ENCODE data around the gene HTRA3. TPM values are rescaled to one million over a fixed set of nuclear protein-coding genes. Genes with fewer than 3 reads are reported as not detected.

HTRA3 gene
- total RNA-seq, 1 donor from 2014 or later = 35.2 TPM

- no peak overlapping the region for H3K27ac ChIP-seq (ENCODE audit: low read depth, low read length)
- H3K79me2 ChIP-seq (ENCODE audit: insufficient read depth, low read length) = no peaks in the 10 kb centered on the region
- no peak for DNase-seq (ENCODE audit: low read depth)
- Mint-ChIP-seq H3K4me1 (ENCODE audit: low read depth, unreplicated experiment) (peaks cover 21% of the 10 kb centered on the region), H3K27ac (ENCODE audit: unreplicated experiment) (no peak overlapping the region), H3K4me3 (ENCODE audit: unreplicated experiment) (no peak overlapping the region), H3K9me3 (ENCODE audit: unreplicated experiment) (no peaks in the 10 kb centered on the region), H3K36me3 (ENCODE audit: low read depth, unreplicated experiment) (peaks cover 4% of the 10 kb centered on the region), H3K27me3 (ENCODE audit: low read depth, unreplicated experiment) (peaks cover 18% of the 10 kb centered on the region)
- TF ChIP-seq EZH2 (IDR thresholded peaks at IDR 0.05; ENCODE audit: insufficient read depth, low read length) = no peak
- TF ChIP-seq, protein P1, sequence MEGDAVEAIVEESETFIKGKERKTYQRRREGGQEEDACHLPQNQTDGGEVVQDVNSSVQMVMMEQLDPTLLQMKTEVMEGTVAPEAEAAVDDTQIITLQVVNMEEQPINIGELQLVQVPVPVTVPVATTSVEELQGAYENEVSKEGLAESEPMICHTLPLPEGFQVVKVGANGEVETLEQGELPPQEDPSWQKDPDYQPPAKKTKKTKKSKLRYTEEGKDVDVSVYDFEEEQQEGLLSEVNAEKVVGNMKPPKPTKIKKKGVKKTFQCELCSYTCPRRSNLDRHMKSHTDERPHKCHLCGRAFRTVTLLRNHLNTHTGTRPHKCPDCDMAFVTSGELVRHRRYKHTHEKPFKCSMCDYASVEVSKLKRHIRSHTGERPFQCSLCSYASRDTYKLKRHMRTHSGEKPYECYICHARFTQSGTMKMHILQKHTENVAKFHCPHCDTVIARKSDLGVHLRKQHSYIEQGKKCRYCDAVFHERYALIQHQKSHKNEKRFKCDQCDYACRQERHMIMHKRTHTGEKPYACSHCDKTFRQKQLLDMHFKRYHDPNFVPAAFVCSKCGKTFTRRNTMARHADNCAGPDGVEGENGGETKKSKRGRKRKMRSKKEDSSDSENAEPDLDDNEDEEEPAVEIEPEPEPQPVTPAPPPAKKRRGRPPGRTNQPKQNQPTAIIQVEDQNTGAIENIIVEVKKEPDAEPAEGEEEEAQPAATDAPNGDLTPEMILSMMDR (IDR thresholded peaks at IDR 0.05; ENCODE audit: insufficient read depth, low read depth, low read length) = no peak
- H3K4me2 ChIP-seq (ENCODE audit: low read length) = no peak overlapping the region
- H4K20me1 ChIP-seq (ENCODE audit: insufficient read depth, low read length) = no peaks in the 10 kb centered on the region
- H3K9me3 ChIP-seq (ENCODE audit: insufficient read depth, low read depth, low read length) = no peaks in the 10 kb centered on the region
- FAIRE-seq = no peak
- no peak overlapping the region for H3K9ac ChIP-seq (ENCODE audit: low read length)
- peaks cover 35% of the 10 kb centered on the region for H3K4me1 ChIP-seq (ENCODE audit: insufficient read depth, low read length)
- no peak overlapping the region for H3K4me3 ChIP-seq (ENCODE audit: insufficient read depth, low read depth, low read length)
- H3K27me3 ChIP-seq (ENCODE audit: insufficient read depth, low read length) = peaks cover 19% of the 10 kb centered on the region
- H3K36me3 ChIP-seq (ENCODE audit: insufficient read depth, low read length) = no peaks in the 10 kb centered on the region
- no peak overlapping the region for H2AFZ ChIP-seq (ENCODE audit: low read depth, low read length)
Measured at GRCh38 chr4:8274066-8274652, 4.6 kb downstream of the HTRA3 start.

DNA sequence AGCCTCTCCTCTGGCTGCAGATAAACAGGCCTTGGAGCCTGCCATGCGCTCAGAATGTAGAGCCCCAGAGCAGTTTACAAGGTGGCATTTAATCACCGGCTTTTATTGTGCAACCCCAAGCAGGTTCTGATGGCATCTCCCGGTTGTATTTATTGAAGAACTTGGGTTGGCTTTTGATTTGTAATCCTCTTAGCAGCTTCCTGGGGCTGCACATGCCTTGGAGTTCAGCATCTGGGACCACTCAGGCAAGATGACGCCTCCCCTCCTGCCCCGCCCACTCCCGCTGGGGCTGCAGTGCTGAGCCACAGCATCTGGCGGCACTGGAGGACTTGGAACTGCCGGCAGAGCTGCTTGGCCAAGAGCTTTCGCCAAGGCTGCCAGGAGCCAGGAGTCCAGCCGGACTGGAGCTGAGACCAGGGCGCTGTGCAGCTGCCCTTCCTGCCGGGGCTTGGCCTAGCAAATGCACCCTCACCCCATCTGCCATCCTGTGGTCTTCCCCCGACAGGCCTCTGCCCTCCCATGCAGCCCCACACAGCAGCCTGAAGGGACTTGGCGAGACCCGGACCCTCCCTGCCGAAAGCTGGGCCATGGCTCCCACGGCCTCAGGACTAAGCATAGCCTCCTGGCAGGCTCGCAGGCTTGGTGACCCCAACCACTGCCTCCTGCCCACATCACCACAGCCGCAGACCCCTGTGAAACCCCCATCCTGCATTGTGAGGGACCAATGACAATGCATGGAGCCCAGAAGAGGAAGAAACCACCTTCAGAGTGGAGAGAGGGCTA, 5.4 kb downstream of the HTRA3 start:
- no peaks in the 10 kb centered on the region for H3K9me3 ChIP-seq (ENCODE audit: insufficient read depth, low read depth, low read length)
- Mint-ChIP-seq H3K4me3 (ENCODE audit: unreplicated experiment) (no peak overlapping the region), H3K9me3 (ENCODE audit: unreplicated experiment) (no peaks in the 10 kb centered on the region), H3K36me3 (ENCODE audit: low read depth, unreplicated experiment) (peaks cover 4% of the 10 kb centered on the region), H3K27me3 (ENCODE audit: low read depth, unreplicated experiment) (peaks cover 18% of the 10 kb centered on the region), H3K27ac (ENCODE audit: unreplicated experiment) (no peak overlapping the region), H3K4me1 (ENCODE audit: low read depth, unreplicated experiment) (peaks cover 26% of the 10 kb centered on the region)
- H3K27me3 ChIP-seq (ENCODE audit: insufficient read depth, low read length) = peaks cover 17% of the 10 kb centered on the region
- peak overlapping the region; percentile 17 for H3K4me2 ChIP-seq (ENCODE audit: low read length)
- FAIRE-seq (no peak), DNase-seq (ENCODE audit: low read depth) (peak; percentile 84)
- TF ChIP-seq EZH2 (IDR thresholded peaks at IDR 0.05; ENCODE audit: insufficient read depth, low read length) = no peak
- TF ChIP-seq, protein P1 (IDR thresholded peaks at IDR 0.05; ENCODE audit: insufficient read depth, low read depth, low read length) = no peak
- no peaks in the 10 kb centered on the region for H3K79me2 ChIP-seq (ENCODE audit: insufficient read depth, low read length)
- H3K4me3 ChIP-seq (ENCODE audit: insufficient read depth, low read depth, low read length) = no peak overlapping the region
- no peaks in the 10 kb centered on the region for H3K36me3 ChIP-seq (ENCODE audit: insufficient read depth, low read length)
- no peaks in the 10 kb centered on the region for H4K20me1 ChIP-seq (ENCODE audit: insufficient read depth, low read length)
- no peak overlapping the region for H2AFZ ChIP-seq (ENCODE audit: low read depth, low read length)
- no peak overlapping the region for H3K9ac ChIP-seq (ENCODE audit: low read length)
- H3K27ac ChIP-seq (ENCODE audit: low read depth, low read length) = no peak overlapping the region
- H3K4me1 ChIP-seq (ENCODE audit: insufficient read depth, low read length) = peaks cover 33% of the 10 kb centered on the region

DNA sequence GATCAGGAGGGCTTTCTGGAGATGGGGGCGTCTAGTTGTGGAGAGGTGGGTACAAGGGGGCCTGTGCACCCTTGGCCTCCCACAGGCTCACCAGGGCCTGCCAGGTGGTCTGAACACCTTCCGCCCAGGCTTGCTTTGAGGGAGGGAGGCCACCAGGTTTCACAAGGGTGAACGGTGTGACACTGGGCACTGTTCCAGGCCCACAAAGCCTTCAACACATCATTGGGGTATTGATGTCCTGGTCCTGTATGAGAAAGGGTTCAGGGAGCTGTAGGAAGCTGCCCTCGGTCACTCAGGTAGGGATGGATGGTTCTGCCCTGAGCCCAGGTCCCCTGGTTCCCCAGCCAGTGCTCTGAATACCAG, 6.0 kb downstream of the HTRA3 start:
- Mint-ChIP-seq H3K4me3 (ENCODE audit: unreplicated experiment) (no peak overlapping the region), H3K27me3 (ENCODE audit: low read depth, unreplicated experiment) (peaks cover 16% of the 10 kb centered on the region), H3K27ac (ENCODE audit: unreplicated experiment) (no peak overlapping the region), H3K36me3 (ENCODE audit: low read depth, unreplicated experiment) (peaks cover 4% of the 10 kb centered on the region), H3K4me1 (ENCODE audit: low read depth, unreplicated experiment) (peaks cover 26% of the 10 kb centered on the region), H3K9me3 (ENCODE audit: unreplicated experiment) (no peaks in the 10 kb centered on the region)
- H3K9me3 ChIP-seq (ENCODE audit: insufficient read depth, low read depth, low read length) = no peaks in the 10 kb centered on the region
- peaks cover 31% of the 10 kb centered on the region for H3K4me1 ChIP-seq (ENCODE audit: insufficient read depth, low read length)
- H3K36me3 ChIP-seq (ENCODE audit: insufficient read depth, low read length) = no peaks in the 10 kb centered on the region
- H2AFZ ChIP-seq (ENCODE audit: low read depth, low read length) = no peak overlapping the region
- DNase-seq (ENCODE audit: low read depth) (no peak), FAIRE-seq (no peak)
- H3K4me3 ChIP-seq (ENCODE audit: insufficient read depth, low read depth, low read length) = no peak overlapping the region
- no peaks in the 10 kb centered on the region for H3K79me2 ChIP-seq (ENCODE audit: insufficient read depth, low read length)
- TF ChIP-seq, protein P1 (IDR thresholded peaks at IDR 0.05; ENCODE audit: insufficient read depth, low read depth, low read length) = no peak
- TF ChIP-seq EZH2 (IDR thresholded peaks at IDR 0.05; ENCODE audit: insufficient read depth, low read length) = no peak
- no peak overlapping the region for H3K9ac ChIP-seq (ENCODE audit: low read length)
- no peak overlapping the region for H3K27ac ChIP-seq (ENCODE audit: low read depth, low read length)
- H3K4me2 ChIP-seq (ENCODE audit: low read length) = no peak overlapping the region
- H3K27me3 ChIP-seq (ENCODE audit: insufficient read depth, low read length) = peaks cover 13% of the 10 kb centered on the region
- H4K20me1 ChIP-seq (ENCODE audit: insufficient read depth, low read length) = no peaks in the 10 kb centered on the region

All from astrocyte (in vitro differentiated cells and primary cell).